ENCODE results near the gene MTERF1. TPM values are rescaled to one million over a fixed set of nuclear protein-coding genes. Genes with fewer than 3 reads are reported as not detected.

MTERF1 gene
- total RNA-seq, 1 experiment from 2014 or later: 13.1 TPM

DNA sequence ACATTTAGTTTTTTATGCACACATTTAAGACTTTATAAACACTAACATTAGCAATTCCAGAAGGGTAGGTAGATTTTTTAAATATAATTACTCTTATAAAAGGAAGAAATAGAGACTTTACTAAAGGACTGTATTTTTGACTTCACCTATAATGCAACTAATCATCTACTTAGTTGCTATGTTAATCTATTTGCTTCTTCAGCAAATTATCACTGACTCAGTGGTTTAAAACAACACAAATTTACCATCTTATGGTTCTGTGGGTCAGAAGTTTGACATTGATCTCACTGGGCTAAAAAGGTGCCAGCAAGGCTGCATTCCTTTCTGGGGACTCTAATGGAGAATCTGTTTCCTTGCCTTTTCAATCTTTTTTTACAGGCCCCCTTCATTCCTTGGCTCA, 7.6 kb downstream of the MTERF1 start:
- ChIA-PET RAD21 (ENCODE audit: low non-redundant PET in 1 of 2, low total read pairs in 2 of 2, uncharacterized antibody in 2 of 2, unreplicated experiment in 2 of 2) (no interaction called here), POLR2A (no interaction called here), CTCF (no interaction called here)
- H3K9me2 ChIP-seq (ENCODE audit: insufficient read depth): no peaks in the 10 kb centered on the region
- DNase-seq (ENCODE audit: low read depth, low spot score): no peak
- peaks cover 54% of the 10 kb centered on the region for H3K79me2 ChIP-seq (ENCODE audit: insufficient read depth, low read length)
- no peak overlapping the region for H3K9ac ChIP-seq (ENCODE audit: low read length)
- H3K36me3 ChIP-seq (ENCODE audit: control insufficient read depth in 1 of 2, insufficient read depth in 2 of 2, low read length in 2 of 2): peaks cover 0 to 10% of the 10 kb centered on the region in 2 experiments; a peak in 1 of 4 replicates
- H3K4me1 ChIP-seq (ENCODE audit: control insufficient read depth in 1 of 2, insufficient read depth in 2 of 2, low read length in 2 of 2): no peaks in the 10 kb centered on the region
- no peaks in the 10 kb centered on the region for H3K9me3 ChIP-seq (ENCODE audit: control insufficient read depth in 1 of 2, insufficient read depth in 1 of 2, low read depth in 1 of 2, low read length in 2 of 2)
- no TSS peak for BruUV-seq (replicated peaks)
- no peak overlapping the region for H3K4me2 ChIP-seq (ENCODE audit: low read length)
- no peak for ATAC-seq
- H3K27me3 ChIP-seq (ENCODE audit: insufficient read depth, low read length): no peaks in the 10 kb centered on the region
- no peak overlapping the region for H2AFZ ChIP-seq (ENCODE audit: low read depth, low read length, poor library complexity, severe bottlenecking)
- no peak overlapping the region for H3K27ac ChIP-seq (ENCODE audit: low read depth, low read length)
- TF ChIP-seq SP1 (IDR thresholded peaks at IDR 0.05; ENCODE audit: low read depth) (no peak), EZH2phosphoT487 (IDR thresholded peaks at IDR 0.05; ENCODE audit: borderline replicate concordance) (no peak), CEBPB (IDR thresholded peaks at IDR 0.05; ENCODE audit: low read depth) (no peak), TCF7L2 (IDR thresholded peaks at IDR 0.05; ENCODE audit: borderline replicate concordance, extremely low read depth, insufficient read depth, insufficient read length) (no peak), JUND (IDR thresholded peaks at IDR 0.05) (no peak), POLR2AphosphoS5 (IDR thresholded peaks at IDR 0.05; ENCODE audit: low read depth, low read length) (no peak), CBX3 (IDR thresholded peaks at IDR 0.05; ENCODE audit: low read depth) (no peak), EGR1 (IDR thresholded peaks at IDR 0.05; ENCODE audit: low read depth) (no peak), YY1 (IDR thresholded peaks at IDR 0.05; ENCODE audit: extremely low read depth, insufficient replicate concordance, low read depth, low read length) (no peak), FOSL1 (IDR thresholded peaks at IDR 0.05; ENCODE audit: low read depth) (no peak), ZFX (IDR thresholded peaks at IDR 0.05) (no peak), POLR2A (IDR thresholded peaks at IDR 0.05; ENCODE audit: borderline replicate concordance, extremely low read depth, insufficient read depth, insufficient read length) (no peak), ZNF274 (IDR thresholded peaks at IDR 0.05; ENCODE audit: low read depth, low read length) (no peak), ELF1 (IDR thresholded peaks at IDR 0.05; ENCODE audit: borderline replicate concordance, low read depth) (no peak), SIN3A (IDR thresholded peaks at IDR 0.05; ENCODE audit: low read depth) (no peak), EZH2 (IDR thresholded peaks at IDR 0.05) (no peak)
- TF ChIP-seq, protein P1, sequence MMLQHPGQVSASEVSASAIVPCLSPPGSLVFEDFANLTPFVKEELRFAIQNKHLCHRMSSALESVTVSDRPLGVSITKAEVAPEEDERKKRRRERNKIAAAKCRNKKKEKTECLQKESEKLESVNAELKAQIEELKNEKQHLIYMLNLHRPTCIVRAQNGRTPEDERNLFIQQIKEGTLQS (IDR thresholded peaks at IDR 0.05): no peak
- TF ChIP-seq, protein P2, sequence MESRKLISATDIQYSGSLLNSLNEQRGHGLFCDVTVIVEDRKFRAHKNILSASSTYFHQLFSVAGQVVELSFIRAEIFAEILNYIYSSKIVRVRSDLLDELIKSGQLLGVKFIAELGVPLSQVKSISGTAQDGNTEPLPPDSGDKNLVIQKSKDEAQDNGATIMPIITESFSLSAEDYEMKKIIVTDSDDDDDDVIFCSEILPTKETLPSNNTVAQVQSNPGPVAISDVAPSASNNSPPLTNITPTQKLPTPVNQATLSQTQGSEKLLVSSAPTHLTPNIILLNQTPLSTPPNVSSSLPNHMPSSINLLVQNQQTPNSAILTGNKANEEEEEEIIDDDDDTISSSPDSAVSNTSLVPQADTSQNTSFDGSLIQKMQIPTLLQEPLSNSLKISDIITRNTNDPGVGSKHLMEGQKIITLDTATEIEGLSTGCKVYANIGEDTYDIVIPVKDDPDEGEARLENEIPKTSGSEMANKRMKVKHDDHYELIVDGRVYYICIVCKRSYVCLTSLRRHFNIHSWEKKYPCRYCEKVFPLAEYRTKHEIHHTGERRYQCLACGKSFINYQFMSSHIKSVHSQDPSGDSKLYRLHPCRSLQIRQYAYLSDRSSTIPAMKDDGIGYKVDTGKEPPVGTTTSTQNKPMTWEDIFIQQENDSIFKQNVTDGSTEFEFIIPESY (IDR thresholded peaks at IDR 0.05; ENCODE audit: extremely low read depth, insufficient replicate concordance, low read length): no peak
- TF ChIP-seq, protein P3, sequence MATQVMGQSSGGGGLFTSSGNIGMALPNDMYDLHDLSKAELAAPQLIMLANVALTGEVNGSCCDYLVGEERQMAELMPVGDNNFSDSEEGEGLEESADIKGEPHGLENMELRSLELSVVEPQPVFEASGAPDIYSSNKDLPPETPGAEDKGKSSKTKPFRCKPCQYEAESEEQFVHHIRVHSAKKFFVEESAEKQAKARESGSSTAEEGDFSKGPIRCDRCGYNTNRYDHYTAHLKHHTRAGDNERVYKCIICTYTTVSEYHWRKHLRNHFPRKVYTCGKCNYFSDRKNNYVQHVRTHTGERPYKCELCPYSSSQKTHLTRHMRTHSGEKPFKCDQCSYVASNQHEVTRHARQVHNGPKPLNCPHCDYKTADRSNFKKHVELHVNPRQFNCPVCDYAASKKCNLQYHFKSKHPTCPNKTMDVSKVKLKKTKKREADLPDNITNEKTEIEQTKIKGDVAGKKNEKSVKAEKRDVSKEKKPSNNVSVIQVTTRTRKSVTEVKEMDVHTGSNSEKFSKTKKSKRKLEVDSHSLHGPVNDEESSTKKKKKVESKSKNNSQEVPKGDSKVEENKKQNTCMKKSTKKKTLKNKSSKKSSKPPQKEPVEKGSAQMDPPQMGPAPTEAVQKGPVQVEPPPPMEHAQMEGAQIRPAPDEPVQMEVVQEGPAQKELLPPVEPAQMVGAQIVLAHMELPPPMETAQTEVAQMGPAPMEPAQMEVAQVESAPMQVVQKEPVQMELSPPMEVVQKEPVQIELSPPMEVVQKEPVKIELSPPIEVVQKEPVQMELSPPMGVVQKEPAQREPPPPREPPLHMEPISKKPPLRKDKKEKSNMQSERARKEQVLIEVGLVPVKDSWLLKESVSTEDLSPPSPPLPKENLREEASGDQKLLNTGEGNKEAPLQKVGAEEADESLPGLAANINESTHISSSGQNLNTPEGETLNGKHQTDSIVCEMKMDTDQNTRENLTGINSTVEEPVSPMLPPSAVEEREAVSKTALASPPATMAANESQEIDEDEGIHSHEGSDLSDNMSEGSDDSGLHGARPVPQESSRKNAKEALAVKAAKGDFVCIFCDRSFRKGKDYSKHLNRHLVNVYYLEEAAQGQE (IDR thresholded peaks at IDR 0.05; ENCODE audit: low read depth): no peak
- TF ChIP-seq, protein P4, sequence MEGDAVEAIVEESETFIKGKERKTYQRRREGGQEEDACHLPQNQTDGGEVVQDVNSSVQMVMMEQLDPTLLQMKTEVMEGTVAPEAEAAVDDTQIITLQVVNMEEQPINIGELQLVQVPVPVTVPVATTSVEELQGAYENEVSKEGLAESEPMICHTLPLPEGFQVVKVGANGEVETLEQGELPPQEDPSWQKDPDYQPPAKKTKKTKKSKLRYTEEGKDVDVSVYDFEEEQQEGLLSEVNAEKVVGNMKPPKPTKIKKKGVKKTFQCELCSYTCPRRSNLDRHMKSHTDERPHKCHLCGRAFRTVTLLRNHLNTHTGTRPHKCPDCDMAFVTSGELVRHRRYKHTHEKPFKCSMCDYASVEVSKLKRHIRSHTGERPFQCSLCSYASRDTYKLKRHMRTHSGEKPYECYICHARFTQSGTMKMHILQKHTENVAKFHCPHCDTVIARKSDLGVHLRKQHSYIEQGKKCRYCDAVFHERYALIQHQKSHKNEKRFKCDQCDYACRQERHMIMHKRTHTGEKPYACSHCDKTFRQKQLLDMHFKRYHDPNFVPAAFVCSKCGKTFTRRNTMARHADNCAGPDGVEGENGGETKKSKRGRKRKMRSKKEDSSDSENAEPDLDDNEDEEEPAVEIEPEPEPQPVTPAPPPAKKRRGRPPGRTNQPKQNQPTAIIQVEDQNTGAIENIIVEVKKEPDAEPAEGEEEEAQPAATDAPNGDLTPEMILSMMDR (IDR thresholded peaks at IDR 0.05 in 2 of 3, conservative IDR thresholded peaks at IDR 0.05 in 1 of 3; ENCODE audit: borderline replicate concordance in 1 of 3, insufficient read depth in 1 of 3, low read depth in 2 of 3, low read length in 2 of 3): no peak
- peaks cover 4% of the 10 kb centered on the region; the same call in 1 of the 2 replicates for H4K20me1 ChIP-seq (ENCODE audit: insufficient read depth)
- intact Hi-C loops (cut with micrococcal nuclease): no loop called here
- H3K4me3 ChIP-seq (replicated peaks in 1 of 2; ENCODE audit: low read depth in 1 of 2, low read length in 2 of 2): no peak overlapping the region
